GM18526 (cell line): ENCODE results near the gene TMEM132C.

Experiments
- POLR2A ChIP-seq: IDR thresholded peaks from 3 replicates; pipeline ENCODE4 v1.6.1; 2011; ENCODE audit not compliant: insufficient read length; ENCODE audit errors: extremely low read depth

Gene TMEM132C

DNA sequence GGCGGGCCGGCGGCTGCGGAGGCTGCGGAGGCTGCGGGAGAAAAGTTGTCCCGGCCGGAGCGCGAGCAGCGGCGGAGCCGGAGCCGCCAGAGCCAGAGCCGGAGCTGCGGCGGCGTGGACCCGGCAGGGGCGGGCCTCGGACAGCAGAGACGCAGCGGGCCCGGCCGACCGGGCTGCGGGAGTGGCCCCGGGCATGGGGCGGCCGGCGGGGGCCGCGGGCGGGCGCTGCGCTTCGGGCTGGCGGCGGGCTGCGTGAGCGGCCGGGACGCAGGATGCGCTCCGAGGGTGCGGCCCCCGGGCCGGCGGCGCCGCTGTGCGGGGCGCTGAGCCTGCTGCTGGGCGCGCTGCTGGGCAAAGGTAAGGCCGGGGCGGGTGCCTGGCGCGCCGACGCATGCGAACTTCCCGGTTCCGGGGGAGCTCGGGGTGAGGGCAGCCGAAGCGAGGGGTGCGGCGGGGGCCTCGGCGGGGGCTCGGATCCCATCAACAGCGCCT is at the start of gene TMEM132C:
TSS of gene TMEM132C (plus strand) at position 40 of the 492 bp plus-strand sequence. CDS start at position 273, 233 bp downstream.
- TF ChIP-seq POLR2A = no peak

- TF ChIP-seq POLR2A = no peak
Observed at GRCh38 chr12:128224226-128224625, 42.7 kb upstream of the TMEM132C start.

GRCh38 chr12:128228581-128228980 is 38.4 kb upstream of the TMEM132C start:
- no peak for TF ChIP-seq POLR2A

- no peak for TF ChIP-seq POLR2A
Observed at GRCh38 chr12:128235635-128236417, 31.1 kb upstream of the TMEM132C start.

DNA sequence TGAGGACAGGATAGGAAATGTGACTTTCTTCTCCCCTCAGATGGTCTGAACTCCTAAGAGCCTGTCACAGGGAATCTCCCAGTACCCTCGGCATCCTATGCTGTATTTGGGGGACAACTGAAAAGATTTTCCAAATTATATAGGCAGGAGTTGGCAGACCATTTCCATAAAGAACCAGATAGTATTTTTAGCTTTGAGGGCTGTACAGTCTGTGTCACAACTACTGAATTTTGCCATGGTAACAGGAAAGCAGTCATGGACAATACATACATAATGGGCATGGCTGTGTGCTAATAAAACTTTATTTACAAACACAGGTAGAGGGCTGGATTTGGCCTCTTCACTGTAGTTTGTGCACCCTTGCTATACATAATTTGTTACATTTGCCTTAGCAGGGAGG is 30.4 kb upstream of the TMEM132C start:
- no peak for TF ChIP-seq POLR2A

DNA sequence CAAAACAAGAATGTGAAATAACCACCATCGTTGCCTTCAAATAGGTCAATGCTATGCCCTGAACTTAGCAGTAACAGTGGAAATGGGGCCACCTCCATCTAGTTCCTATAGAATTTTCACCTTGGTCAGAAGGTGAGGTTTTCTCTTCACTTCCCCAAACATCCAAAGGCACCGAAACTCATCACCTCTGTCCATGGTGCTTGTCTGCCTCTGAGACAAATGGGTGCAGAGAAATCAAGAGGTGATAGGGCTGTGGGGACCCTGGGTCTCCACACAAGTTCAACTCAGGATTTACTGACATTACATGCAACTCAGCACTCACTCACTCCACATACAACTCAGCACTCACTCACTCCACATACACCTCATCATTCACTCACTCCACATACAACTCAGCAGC is 26.2 kb upstream of the TMEM132C start:
- no peak for TF ChIP-seq POLR2A

GRCh38 chr12:128245121-128245520 is 21.8 kb upstream of the TMEM132C start:
- no peak for TF ChIP-seq POLR2A

DNA sequence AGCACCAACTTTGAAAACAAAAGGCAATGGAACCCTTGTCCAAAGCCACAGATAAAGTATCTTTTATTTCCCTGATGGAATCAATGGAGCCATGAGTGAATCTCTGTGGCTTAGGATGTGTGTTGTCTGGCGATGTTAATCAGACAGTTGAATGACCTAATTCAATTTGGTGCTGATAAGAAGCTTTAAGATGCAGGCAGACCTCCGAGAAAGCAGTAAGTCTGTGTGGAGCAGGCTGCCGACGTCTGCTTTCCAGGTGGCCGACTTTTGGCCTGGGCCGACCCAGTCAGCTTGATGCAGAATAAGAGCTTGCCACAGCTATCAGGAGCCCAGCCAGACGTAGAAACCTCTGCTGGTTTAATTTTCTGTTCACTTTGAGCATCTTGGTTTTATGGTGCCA is 21.1 kb upstream of the TMEM132C start:
- TF ChIP-seq POLR2A = no peak

DNA sequence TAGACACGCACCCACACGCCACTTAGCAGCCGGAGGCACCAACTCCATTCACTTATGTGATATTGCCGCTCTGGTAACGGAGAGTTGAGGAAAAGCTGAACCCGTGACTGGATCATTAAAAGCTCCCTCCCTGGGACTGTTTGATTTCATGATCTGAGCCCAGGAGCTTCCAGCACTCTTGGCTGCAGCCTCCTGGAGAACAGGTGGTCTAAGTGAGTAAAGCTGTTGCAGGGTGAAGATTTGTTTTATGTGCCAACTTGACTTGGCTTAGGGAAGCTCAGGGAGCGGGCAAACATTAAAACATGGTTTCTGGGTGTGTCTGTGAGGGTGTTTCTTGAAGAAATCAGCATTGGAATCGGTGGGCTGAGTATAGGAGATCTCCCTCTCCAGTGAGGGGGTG is 16.9 kb upstream of the TMEM132C start:
- TF ChIP-seq POLR2A = no peak

DNA sequence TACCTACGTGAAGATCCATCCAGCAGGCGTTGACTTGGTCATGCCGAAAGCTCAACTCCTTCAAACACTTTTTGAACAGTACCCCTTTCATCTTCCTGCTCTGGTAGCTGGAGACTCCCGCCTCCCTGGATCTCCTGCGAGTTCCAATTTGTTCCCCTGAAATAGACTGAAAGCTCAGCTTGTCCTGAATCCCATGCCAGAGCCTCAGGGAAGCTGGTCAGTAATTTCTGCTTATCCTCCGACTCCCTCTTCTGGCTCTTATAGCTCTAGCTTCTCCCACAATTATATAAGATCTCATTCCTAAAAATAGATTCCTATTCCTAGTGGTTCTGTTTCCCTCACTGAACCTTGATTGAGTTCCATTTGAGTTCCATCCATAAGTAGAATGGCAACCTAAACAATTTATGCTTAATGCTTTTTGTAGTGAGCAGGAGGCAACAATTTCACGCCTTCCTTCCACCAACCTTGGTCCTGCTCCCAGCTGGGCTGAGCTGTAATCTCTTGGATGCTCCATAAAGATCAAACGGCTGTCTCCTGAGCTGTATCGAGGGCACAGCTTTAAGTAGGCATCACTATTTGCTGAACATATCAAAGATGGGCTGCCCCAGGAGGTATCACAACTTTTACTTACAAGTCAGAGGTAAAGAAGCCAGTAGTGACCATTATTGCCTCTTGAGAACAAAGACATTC is 8.0 kb upstream of the TMEM132C start:
- no peak for TF ChIP-seq POLR2A

GRCh38 chr12:128259556-128260070 is 7.4 kb upstream of the TMEM132C start:
- TF ChIP-seq POLR2A = no peak

DNA sequence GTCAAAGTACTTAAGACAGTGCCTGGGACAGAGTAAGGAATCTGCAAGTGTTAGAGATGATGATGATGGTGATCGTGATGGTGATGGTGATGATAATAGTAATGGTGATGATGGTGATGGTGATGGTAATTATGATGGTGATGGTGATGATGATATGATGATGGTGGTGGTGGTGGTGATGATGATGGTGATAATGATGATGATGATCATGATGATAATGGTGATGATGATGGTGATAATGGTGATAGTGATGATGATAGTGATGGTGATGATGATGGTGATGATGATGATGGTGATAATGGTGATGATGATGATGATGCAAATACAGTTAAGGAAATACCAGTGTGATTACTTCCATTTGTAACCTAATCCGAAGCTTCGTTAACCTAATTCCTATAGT is 5.2 kb upstream of the TMEM132C start:
- TF ChIP-seq POLR2A = no peak

DNA sequence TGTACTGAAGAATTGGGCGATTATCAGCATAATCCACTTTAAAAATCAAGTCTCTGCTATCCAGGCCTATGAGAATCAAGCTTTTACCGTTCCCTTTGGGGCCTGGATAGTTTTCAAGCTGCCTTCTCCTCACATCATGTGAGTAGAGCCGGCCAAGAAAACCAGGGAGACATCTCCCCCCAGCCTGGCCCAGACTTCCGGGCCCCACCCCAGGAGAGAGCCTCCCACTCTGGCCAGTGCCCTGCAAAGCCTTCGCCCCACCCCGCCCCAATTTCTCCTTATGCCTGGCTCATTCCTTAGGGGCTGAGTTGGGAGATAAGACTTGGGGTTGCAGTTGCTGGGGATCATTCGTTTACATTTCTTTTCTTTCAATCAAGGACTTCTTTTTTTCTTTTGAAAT is 1.4 kb upstream of the TMEM132C start:
- TF ChIP-seq POLR2A = no peak

GRCh38 chr12:128266086-128266485 is 884 bp upstream of the TMEM132C start:
- no peak for TF ChIP-seq POLR2A

DNA sequence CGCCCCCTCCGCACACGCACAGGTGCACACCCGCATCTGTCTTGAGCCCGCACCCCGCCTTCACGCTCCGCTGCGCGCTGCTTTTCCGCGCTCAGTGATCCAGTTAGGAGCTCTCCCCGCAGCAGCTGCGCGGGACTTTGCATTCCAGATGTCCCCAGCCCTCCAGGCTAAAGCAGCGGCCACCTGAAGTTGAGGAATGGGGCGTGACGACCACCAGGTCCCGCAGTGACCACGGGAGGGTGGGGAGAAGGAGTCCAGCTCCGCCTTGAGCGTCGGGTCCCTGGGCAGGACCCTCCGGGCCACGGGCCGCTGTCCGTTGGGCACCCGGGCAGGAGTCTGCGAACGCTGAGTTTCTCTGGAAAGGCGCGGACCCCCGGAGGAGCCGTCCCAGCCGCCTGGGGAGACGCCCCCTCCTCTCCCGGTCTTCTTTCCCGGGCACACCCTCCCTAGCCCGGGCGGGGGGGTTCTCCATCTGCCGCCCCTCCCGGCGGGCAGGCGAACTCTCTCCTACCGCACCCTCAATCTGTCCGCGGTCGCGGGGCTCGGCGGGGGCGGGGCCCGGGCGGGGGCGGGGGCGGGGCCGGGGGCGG is 334 bp upstream of the TMEM132C start:
- TF ChIP-seq POLR2A = no peak
